Measurements from ENCODE around the gene IL36B. TPM values are rescaled to one million over a fixed set of nuclear protein-coding genes. Genes with fewer than 3 reads are reported as not detected.

The IL36B gene
- total RNA-seq (not detected in 2 replicates), polyA plus RNA-seq (not detected in 2 replicates), polyA minus RNA-seq (not detected in 2 replicates)
- total RNA-seq (2013) = not detected

DNA sequence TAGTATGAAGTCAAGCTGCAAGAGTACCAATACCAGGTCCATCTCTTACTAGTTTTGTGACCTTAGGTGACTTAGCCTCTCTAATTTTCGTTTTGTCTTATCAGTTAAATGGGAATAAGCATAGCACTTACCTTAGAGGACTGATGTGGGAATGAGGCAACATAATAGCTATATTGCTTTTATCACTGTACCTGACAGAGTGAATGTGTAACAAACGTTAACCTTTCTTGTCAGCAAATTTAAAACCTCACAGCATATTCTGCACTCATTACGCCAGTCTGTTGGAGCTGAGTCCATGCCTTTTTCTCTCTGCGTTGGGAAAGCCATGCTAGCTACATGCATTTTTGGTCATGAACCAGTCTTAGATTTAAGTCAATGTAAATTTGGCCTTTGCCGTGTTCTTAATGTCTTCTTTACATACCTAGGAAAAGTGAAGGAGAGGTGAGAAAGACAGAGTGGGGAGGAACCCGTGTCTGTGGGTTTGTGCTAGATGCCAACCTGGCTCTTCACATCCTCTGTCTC is at the start of gene IL36B:
TSS of gene IL36B (minus strand) at position 472 of the 522 bp plus-strand sequence.
- peaks cover 0 to 4% (median 4%) of the 10 kb centered on the region in 4 experiments for H3K27me3 ChIP-seq (replicated peaks in 1 of 4; ENCODE audit: control extremely low read depth in 1 of 4, control insufficient read depth in 3 of 4, insufficient read depth in 4 of 4, low read length in 3 of 4)
- ChIA-PET CTCF (no interaction called here), POLR2A (no interaction called here)
- H3K9me3 ChIP-seq (ENCODE audit: control extremely low read depth in 1 of 3, control insufficient read depth in 2 of 3, insufficient read depth in 1 of 3, low read length in 2 of 3) = peaks cover 0 to 22% (median 17%) of the 10 kb centered on the region in 3 donors
- 90% methylated on average over 2 of the region's 6 CpGs for WGBS (ENCODE audit: insufficient coverage)
- H3K27ac ChIP-seq (ENCODE audit: low read length in 2 of 2) = no peak within 1 kb of the TSS
- no peak within 1 kb of the TSS for H3K4me3 ChIP-seq (ENCODE audit: control extremely low read depth in 1 of 5, extremely low read depth in 1 of 5, insufficient read depth in 1 of 5, low read depth in 2 of 5, low read length in 4 of 5)
- H3K36me3 ChIP-seq (replicated peaks in 1 of 2; ENCODE audit: control extremely low read depth in 1 of 2, control insufficient read depth in 1 of 2, extremely low read depth in 1 of 2, insufficient read depth in 2 of 2, low read length in 1 of 2) = no peaks in the 10 kb centered on the region
- intact Hi-C loops (cut with micrococcal nuclease) = no loop called here
- H4K20me1 ChIP-seq (ENCODE audit: control insufficient read depth, insufficient read depth, low read length, poor library complexity, severe bottlenecking) = no peaks in the 10 kb centered on the region
- no peaks in the 10 kb centered on the region for H3K4me1 ChIP-seq (ENCODE audit: control insufficient read depth in 2 of 2, insufficient read depth in 2 of 2, low read length in 2 of 2)
- H2AFZ ChIP-seq (ENCODE audit: insufficient read depth, low read depth, low read length, poor library complexity, severe bottlenecking) = no peak within 1 kb of the TSS
- no peaks in the 10 kb centered on the region for H3K79me2 ChIP-seq (ENCODE audit: control insufficient read depth, insufficient read depth, low read length)
- DNase-seq (no peak), ATAC-seq (ENCODE audit: low read depth) (no peak)
- H3K4me3 Mint-ChIP-seq = no peak within 1 kb of the TSS
- no peak within 1 kb of the TSS for H3K27ac Mint-ChIP-seq
- H3K9ac ChIP-seq (ENCODE audit: low read length) = no peak within 1 kb of the TSS
- H3K27me3 Mint-ChIP-seq = peaks cover 29% of the 10 kb centered on the region
- TF ChIP-seq, protein P1, sequence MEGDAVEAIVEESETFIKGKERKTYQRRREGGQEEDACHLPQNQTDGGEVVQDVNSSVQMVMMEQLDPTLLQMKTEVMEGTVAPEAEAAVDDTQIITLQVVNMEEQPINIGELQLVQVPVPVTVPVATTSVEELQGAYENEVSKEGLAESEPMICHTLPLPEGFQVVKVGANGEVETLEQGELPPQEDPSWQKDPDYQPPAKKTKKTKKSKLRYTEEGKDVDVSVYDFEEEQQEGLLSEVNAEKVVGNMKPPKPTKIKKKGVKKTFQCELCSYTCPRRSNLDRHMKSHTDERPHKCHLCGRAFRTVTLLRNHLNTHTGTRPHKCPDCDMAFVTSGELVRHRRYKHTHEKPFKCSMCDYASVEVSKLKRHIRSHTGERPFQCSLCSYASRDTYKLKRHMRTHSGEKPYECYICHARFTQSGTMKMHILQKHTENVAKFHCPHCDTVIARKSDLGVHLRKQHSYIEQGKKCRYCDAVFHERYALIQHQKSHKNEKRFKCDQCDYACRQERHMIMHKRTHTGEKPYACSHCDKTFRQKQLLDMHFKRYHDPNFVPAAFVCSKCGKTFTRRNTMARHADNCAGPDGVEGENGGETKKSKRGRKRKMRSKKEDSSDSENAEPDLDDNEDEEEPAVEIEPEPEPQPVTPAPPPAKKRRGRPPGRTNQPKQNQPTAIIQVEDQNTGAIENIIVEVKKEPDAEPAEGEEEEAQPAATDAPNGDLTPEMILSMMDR (IDR thresholded peaks at IDR 0.05) = no peak
- no peak for TF ChIP-seq EZH2 (IDR thresholded peaks at IDR 0.05; ENCODE audit: borderline replicate concordance, insufficient read depth, low read depth, low read length, poor library complexity, severe bottlenecking)
- H3K9me3 Mint-ChIP-seq (ENCODE audit: insufficient read depth) = peaks cover 12% of the 10 kb centered on the region
- no peaks in the 10 kb centered on the region for H3K4me1 Mint-ChIP-seq
- no peak within 1 kb of the TSS for H3K4me2 ChIP-seq (replicated peaks; ENCODE audit: low read depth, low read length, poor library complexity, severe bottlenecking)

DNA sequence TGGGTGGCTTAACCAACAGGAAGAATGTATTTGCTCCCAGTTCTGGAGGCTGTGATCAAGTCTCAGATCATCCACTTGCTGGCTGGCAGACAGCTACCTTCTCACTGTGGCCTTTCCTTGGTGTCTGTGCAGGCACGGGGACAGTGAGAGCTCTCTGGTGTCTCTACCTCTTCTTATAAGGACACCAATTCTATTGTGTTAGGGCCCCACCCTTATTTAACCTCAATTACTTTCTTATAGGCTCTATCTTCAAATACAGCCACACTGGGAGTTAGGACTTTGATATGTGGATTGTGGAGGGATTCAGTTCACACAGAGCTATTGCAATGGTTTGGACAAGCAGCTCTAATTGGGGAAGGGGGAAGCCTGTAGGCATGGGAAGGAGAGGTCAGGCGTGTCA is 49.5 kb upstream of the IL36B start:
- ChIA-PET POLR2A (no interaction called here), CTCF (interaction anchor here (2.3 kb wide), 1 partner anchor 22 kb away, joined by 4 read pairs; no protein-coding TSS in a partner anchor)
- no peaks in the 10 kb centered on the region for H3K79me2 ChIP-seq (ENCODE audit: control insufficient read depth, insufficient read depth, low read length)
- no peak for DNase-seq
- TF ChIP-seq, protein P1 (IDR thresholded peaks at IDR 0.05) = no peak
- TF ChIP-seq EZH2 (IDR thresholded peaks at IDR 0.05; ENCODE audit: borderline replicate concordance, insufficient read depth, low read depth, low read length, poor library complexity, severe bottlenecking) = no peak
- no peaks in the 10 kb centered on the region for H4K20me1 ChIP-seq (ENCODE audit: control insufficient read depth, insufficient read depth, low read length, poor library complexity, severe bottlenecking)
- 96% methylated on average over 2 of the region's 2 CpGs for WGBS (ENCODE audit: insufficient coverage)
- H3K27me3 ChIP-seq (replicated peaks in 1 of 4; ENCODE audit: control extremely low read depth in 1 of 4, control insufficient read depth in 3 of 4, insufficient read depth in 4 of 4, low read length in 3 of 4) = no peaks in the 10 kb centered on the region
- no peak overlapping the region for H3K27ac ChIP-seq (ENCODE audit: low read length in 2 of 2)
- no peak overlapping the region for H3K27ac Mint-ChIP-seq
- peaks cover 0 to 10% (median 0%) of the 10 kb centered on the region in 3 donors for H3K9me3 ChIP-seq (ENCODE audit: control extremely low read depth in 1 of 3, control insufficient read depth in 2 of 3, insufficient read depth in 1 of 3, low read length in 2 of 3)
- H3K9me3 Mint-ChIP-seq (ENCODE audit: insufficient read depth) = peaks cover 2% of the 10 kb centered on the region
- no peak overlapping the region for H3K9ac ChIP-seq (ENCODE audit: low read length)
- no peaks in the 10 kb centered on the region for H3K36me3 ChIP-seq (replicated peaks in 1 of 2; ENCODE audit: control extremely low read depth in 1 of 2, control insufficient read depth in 1 of 2, extremely low read depth in 1 of 2, insufficient read depth in 2 of 2, low read length in 1 of 2)
- H3K4me1 Mint-ChIP-seq = peaks cover 13% of the 10 kb centered on the region
- intact Hi-C loops (cut with micrococcal nuclease) = no loop called here
- peaks cover 7 to 11% of the 10 kb centered on the region in 2 donors for H3K4me1 ChIP-seq (ENCODE audit: control insufficient read depth in 2 of 2, insufficient read depth in 2 of 2, low read length in 2 of 2)
- no peak overlapping the region for H3K4me3 Mint-ChIP-seq
- no peak overlapping the region for H3K4me2 ChIP-seq (replicated peaks; ENCODE audit: low read depth, low read length, poor library complexity, severe bottlenecking)
- no peak overlapping the region for H3K4me3 ChIP-seq (ENCODE audit: control extremely low read depth in 1 of 5, extremely low read depth in 1 of 5, insufficient read depth in 1 of 5, low read depth in 2 of 5, low read length in 4 of 5)
- no peak for ATAC-seq (ENCODE audit: low read depth)
- H2AFZ ChIP-seq (ENCODE audit: insufficient read depth, low read depth, low read length, poor library complexity, severe bottlenecking) = no peak overlapping the region
- peaks cover 7% of the 10 kb centered on the region for H3K27me3 Mint-ChIP-seq
